22Rv1 (cell line): ENCODE data around the gene SGK1.

Experiments used
- CTCF ChIP-seq: fragments of 450-650 bp; IDR thresholded peaks from 2 replicates; pipeline ENCODE4 v1.5.1; 2017; ENCODE audit warnings: mild to moderate bottlenecking
- ZFX ChIP-seq: fragments of 450-650 bp; IDR thresholded peaks from 2 replicates; pipeline ENCODE4 v1.6.1; 2017; ENCODE audit warnings: antibody characterized with exemption, borderline replicate concordance

- TF ChIP-seq CTCF, result no peak
- no peak for TF ChIP-seq ZFX
These were observed 24.2 kb upstream of the SGK1 start for GRCh38 chr6:134341999-134342567.
